Endothelial cell of hepatic sinusoid (primary cell): Measurements from ENCODE around the gene OSBPL8.
"Not testable (repeated sequence)": the region's sequence is repeated elsewhere in the genome, so short reads cannot be mapped to it uniquely, and the experiment has no call there.

Experiments used
- in situ Hi-C: cut with HindIII; loops from 2 replicates; pipeline ENCODE4 v1.10.0; 2017; ENCODE audit warnings: low sequenced_read_pairs

OSBPL8 gene

GRCh38 chr12:76480796-76481195 lies 78.8 kb downstream of the OSBPL8 start:
- in situ Hi-C loops: no loop called here

- in situ Hi-C loops: no loop called here
Measured at GRCh38 chr12:76478045-76478444, 81.5 kb downstream of the OSBPL8 start.

GRCh38 chr12:76472862-76473261 lies 86.7 kb downstream of the OSBPL8 start:
- in situ Hi-C loops: not testable (repeated sequence)

GRCh38 chr12:76471579-76471978 lies 88.0 kb downstream of the OSBPL8 start:
- in situ Hi-C loops: no loop called here

GRCh38 chr12:76470028-76470939 lies 89.3 kb downstream of the OSBPL8 start:
- in situ Hi-C loops: no loop called here

- in situ Hi-C loops: no loop called here
Measured at GRCh38 chr12:76464631-76465166, 94.9 kb downstream of the OSBPL8 start.

- in situ Hi-C loops: no loop called here
Measured at GRCh38 chr12:76462668-76463224, 96.8 kb downstream of the OSBPL8 start.

GRCh38 chr12:76460807-76461206 lies 98.8 kb downstream of the OSBPL8 start:
- in situ Hi-C loops: no loop called here

GRCh38 chr12:76457818-76458217 lies 101.8 kb downstream of the OSBPL8 start:
- in situ Hi-C loops: no loop called here

- in situ Hi-C loops: no loop called here
Measured at GRCh38 chr12:76457010-76457409, 102.6 kb downstream of the OSBPL8 start.

GRCh38 chr12:76455582-76456345 lies 103.8 kb downstream of the OSBPL8 start:
- in situ Hi-C loops: no loop called here

GRCh38 chr12:76451528-76451927 lies 108.0 kb downstream of the OSBPL8 start:
- in situ Hi-C loops: no loop called here

GRCh38 chr12:76450690-76451089 lies 108.9 kb downstream of the OSBPL8 start:
- in situ Hi-C loops: no loop called here

- in situ Hi-C loops: no loop called here
Measured at GRCh38 chr12:76449993-76450392, 109.6 kb downstream of the OSBPL8 start.

- in situ Hi-C loops: no loop called here
Measured at GRCh38 chr12:76449583-76449982, 110.0 kb downstream of the OSBPL8 start.

- in situ Hi-C loops: no loop called here
Measured at GRCh38 chr12:76449016-76449415, 110.6 kb downstream of the OSBPL8 start.

- in situ Hi-C loops: no loop called here
Measured at GRCh38 chr12:76446090-76446489, 113.5 kb downstream of the OSBPL8 start.

- in situ Hi-C loops: no loop called here
Measured at GRCh38 chr12:76445462-76445861, 114.1 kb downstream of the OSBPL8 start.

- in situ Hi-C loops: no loop called here
Measured at GRCh38 chr12:76444408-76444984, 115.1 kb downstream of the OSBPL8 start.

GRCh38 chr12:76441016-76441415 lies 118.6 kb downstream of the OSBPL8 start:
- in situ Hi-C loops: no loop called here

GRCh38 chr12:76432733-76433132 lies 126.8 kb downstream of the OSBPL8 start:
- in situ Hi-C loops: no loop called here
